ENCODE measurements around the gene UCN3. TPM values are rescaled to one million over a fixed set of nuclear protein-coding genes. Genes with fewer than 3 reads are reported as not detected.

The UCN3 gene, protein sequence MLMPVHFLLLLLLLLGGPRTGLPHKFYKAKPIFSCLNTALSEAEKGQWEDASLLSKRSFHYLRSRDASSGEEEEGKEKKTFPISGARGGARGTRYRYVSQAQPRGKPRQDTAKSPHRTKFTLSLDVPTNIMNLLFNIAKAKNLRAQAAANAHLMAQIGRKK
- total RNA-seq = 1 to 10 TPM in 1 of 4 donors, not detected in 3; 3.9 TPM
- 1 to 10 TPM in 1 of 3 donors, not detected in 2; 3.9 TPM for polyA plus RNA-seq

DNA sequence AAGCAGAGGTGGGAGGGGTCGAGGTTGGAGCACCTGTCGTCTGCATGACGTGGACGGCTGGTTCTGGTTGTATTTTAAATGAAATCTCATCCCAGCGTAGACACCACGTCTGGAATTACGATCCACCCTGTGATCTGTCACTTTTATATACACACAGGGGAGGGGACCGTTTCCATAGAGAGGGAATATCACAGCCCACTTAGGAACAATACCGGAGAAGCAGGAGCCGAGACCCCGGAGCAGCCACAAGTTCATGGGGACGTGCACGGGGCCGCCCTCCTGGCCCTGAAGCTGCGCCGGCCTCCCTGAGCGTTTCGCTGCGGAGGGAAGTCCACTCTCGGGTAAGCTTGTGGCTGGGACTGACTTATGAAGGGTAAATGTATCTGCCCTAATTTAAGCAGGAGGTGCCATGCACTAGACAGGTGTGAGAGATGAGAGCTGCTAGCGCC, at the start of gene UCN3:
TSS of gene UCN3 (plus strand) at position 77 of the 449 bp plus-strand sequence. CDS start 8,755 bp downstream, outside the sequence.
- no peak for DNase-seq
- Histone ChIP-seq H3K36me3 (no peaks in the 10 kb centered on the region), H3K9me3 (no peaks in the 10 kb centered on the region), H3K4me3 (no peak within 1 kb of the TSS), H3K27me3 (peaks cover 0 to 25% (median 10%) of the 10 kb centered on the region in 3 donors), H3K4me1 (no peaks in the 10 kb centered on the region), H3K27ac (no peak within 1 kb of the TSS)
- no peak for TF ChIP-seq POLR2A (IDR thresholded peaks at IDR 0.05)
- TF ChIP-seq, protein P1, sequence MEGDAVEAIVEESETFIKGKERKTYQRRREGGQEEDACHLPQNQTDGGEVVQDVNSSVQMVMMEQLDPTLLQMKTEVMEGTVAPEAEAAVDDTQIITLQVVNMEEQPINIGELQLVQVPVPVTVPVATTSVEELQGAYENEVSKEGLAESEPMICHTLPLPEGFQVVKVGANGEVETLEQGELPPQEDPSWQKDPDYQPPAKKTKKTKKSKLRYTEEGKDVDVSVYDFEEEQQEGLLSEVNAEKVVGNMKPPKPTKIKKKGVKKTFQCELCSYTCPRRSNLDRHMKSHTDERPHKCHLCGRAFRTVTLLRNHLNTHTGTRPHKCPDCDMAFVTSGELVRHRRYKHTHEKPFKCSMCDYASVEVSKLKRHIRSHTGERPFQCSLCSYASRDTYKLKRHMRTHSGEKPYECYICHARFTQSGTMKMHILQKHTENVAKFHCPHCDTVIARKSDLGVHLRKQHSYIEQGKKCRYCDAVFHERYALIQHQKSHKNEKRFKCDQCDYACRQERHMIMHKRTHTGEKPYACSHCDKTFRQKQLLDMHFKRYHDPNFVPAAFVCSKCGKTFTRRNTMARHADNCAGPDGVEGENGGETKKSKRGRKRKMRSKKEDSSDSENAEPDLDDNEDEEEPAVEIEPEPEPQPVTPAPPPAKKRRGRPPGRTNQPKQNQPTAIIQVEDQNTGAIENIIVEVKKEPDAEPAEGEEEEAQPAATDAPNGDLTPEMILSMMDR (IDR thresholded peaks at IDR 0.05) = no peak
- no peak for TF ChIP-seq EP300 (IDR thresholded peaks at IDR 0.05)
- no peak for TF ChIP-seq POLR2AphosphoS5 (IDR thresholded peaks at IDR 0.05)
- intact Hi-C loops (cut with DNase I) = no loop called here
- 16 to 61% methylated on average over 21 of the region's 21 CpGs for whole genome bisulfite sequencing, 2 donors

DNA sequence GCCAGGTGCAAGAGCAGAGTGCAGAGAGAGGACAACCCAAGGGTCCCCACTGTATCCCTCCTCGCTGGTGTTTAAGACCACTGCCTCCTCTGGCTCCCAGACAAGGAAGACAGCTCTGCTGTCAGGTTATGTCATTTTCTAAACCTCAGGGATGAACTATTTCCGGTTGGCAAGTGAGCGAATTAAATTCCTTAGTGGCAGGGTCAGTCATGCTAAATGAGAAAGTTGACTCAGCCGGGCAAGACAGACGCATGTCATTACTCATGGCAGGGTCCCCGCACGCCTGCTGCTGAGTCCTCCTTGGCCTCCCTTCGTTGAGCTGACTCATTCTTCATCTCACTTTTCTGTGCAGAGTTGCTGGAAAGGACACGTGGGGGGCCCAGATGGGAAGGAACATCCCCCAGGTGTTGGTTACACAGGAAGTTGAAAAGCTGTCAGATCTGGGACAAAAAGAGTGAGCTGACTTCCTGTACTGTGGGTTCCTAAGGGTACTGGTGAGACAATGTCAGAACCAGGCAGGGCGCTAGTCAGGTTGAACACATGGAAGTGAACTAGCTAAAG, 47.1 kb upstream of the UCN3 start:
- TF ChIP-seq POLR2AphosphoS5 (IDR thresholded peaks at IDR 0.05) (no peak), EP300 (IDR thresholded peaks at IDR 0.05) (no peak)
- no peak overlapping the region for H3K4me3 ChIP-seq
- intact Hi-C loops (cut with DNase I) = no loop called here
- 51 to 81% methylated on average over 10 of the region's 10 CpGs for WGBS, 2 donors
- no peaks in the 10 kb centered on the region for H3K4me1 ChIP-seq
- no peak overlapping the region for H3K27ac ChIP-seq
- H3K36me3 ChIP-seq = no peaks in the 10 kb centered on the region
- DNase-seq = no peak
- H3K27me3 ChIP-seq = no peaks in the 10 kb centered on the region
- H3K9me3 ChIP-seq = no peaks in the 10 kb centered on the region

DNA sequence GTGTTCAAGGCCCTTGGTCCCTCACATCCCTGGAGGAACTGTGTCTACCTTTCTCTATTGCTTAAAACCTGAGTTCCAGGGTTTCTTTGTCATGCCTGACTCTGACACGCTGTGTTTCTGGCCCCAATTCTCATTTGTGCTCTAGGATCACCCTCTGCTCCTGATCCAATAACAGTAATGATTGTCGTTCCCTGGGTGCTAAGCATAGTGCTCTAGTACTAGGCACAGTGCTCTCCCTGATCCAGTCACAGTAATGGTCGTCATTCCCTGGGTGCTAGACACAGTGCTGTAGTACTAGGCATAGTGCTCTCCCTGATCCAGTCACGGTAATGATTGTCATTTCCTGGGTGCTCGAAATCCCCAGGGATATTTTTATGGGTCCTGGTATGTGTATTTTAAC, 46.6 kb upstream of the UCN3 start:
- 85 to 93% methylated on average over 5 of the region's 5 CpGs for WGBS, 2 donors
- H3K9me3 ChIP-seq = no peaks in the 10 kb centered on the region
- no peaks in the 10 kb centered on the region for H3K27me3 ChIP-seq
- no peak for DNase-seq
- H3K36me3 ChIP-seq = no peaks in the 10 kb centered on the region
- no peaks in the 10 kb centered on the region for H3K4me1 ChIP-seq
- no peak overlapping the region for H3K27ac ChIP-seq
- H3K4me3 ChIP-seq = no peak overlapping the region
- TF ChIP-seq, protein P1 (IDR thresholded peaks at IDR 0.05) = no peak
- TF ChIP-seq POLR2A (IDR thresholded peaks at IDR 0.05) = no peak
- no peak for TF ChIP-seq POLR2AphosphoS5 (IDR thresholded peaks at IDR 0.05)
- no peak for TF ChIP-seq EP300 (IDR thresholded peaks at IDR 0.05)
- intact Hi-C loops (cut with DNase I) = no loop called here

DNA sequence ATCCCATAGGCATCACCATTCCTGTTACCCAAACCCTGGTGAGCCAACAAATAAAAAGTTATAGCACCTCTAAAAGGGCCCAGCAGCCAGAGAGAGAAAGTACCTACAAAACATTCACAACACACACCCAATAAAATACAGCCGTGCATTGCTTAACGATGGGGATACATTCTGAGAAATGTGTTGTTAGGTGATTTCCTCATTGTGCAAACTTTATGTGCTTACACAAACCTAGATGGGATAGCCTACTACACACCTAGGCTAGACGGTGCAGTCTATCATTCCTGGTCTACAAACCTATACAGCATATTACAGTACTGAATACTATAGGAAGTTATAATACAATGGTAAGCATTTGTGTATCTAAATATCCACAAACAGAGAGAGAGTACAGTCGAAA, 44.9 kb upstream of the UCN3 start:
- no peaks in the 10 kb centered on the region for H3K36me3 ChIP-seq
- no peaks in the 10 kb centered on the region for H3K27me3 ChIP-seq
- TF ChIP-seq EP300 (IDR thresholded peaks at IDR 0.05) (no peak), POLR2AphosphoS5 (IDR thresholded peaks at IDR 0.05) (no peak), POLR2A (IDR thresholded peaks at IDR 0.05) (no peak)
- TF ChIP-seq, protein P1 (IDR thresholded peaks at IDR 0.05) = no peak
- intact Hi-C loops (cut with DNase I) = no loop called here
- no peak for DNase-seq
- H3K27ac ChIP-seq = no peak overlapping the region
- 34 to 69% methylated on average over 4 of the region's 4 CpGs for WGBS, 2 donors
- H3K9me3 ChIP-seq = no peaks in the 10 kb centered on the region
- no peak overlapping the region for H3K4me3 ChIP-seq
- no peaks in the 10 kb centered on the region for H3K4me1 ChIP-seq

DNA sequence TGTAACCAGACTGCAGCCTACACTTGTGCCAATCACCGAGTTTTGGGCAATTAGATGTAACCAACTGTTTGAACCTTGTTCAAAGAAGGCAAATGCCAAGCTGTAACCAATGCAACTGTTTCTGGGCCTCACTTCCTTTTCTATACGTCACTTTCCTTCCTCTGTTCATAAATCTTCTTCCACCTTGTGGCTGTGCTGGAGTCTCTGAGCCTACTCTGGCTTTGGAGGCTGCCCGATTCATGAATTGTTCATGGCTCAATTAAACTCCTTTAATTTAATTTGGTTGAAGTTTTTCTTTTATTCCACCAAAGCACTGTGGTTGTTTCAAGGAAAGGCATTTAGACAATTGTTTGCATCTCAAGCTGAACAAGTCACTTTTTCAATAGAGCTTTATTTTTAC, 43.5 kb upstream of the UCN3 start:
- 80 to 84% methylated on average over 3 of the region's 3 CpGs for WGBS, 2 donors
- Histone ChIP-seq H3K27me3 (no peaks in the 10 kb centered on the region), H3K4me1 (no peaks in the 10 kb centered on the region), H3K4me3 (no peak overlapping the region), H3K36me3 (no peaks in the 10 kb centered on the region), H3K9me3 (no peaks in the 10 kb centered on the region), H3K27ac (no peak overlapping the region)
- TF ChIP-seq, protein P1 (IDR thresholded peaks at IDR 0.05) = no peak
- TF ChIP-seq POLR2A (IDR thresholded peaks at IDR 0.05) (no peak), EP300 (IDR thresholded peaks at IDR 0.05) (no peak), POLR2AphosphoS5 (IDR thresholded peaks at IDR 0.05) (no peak)
- intact Hi-C loops (cut with DNase I) = no loop called here
- no peak for DNase-seq

All from sigmoid colon (tissue), 7 donors.